Neural progenitor cell (in vitro differentiated cells): Measurements from ENCODE around the gene NMS.

ENCODE experiments used
- CTCF ChIP-seq: fragments of 200-600 bp; sonication (generic); IDR thresholded peaks from 2 replicates; pipeline ENCODE4 v1.5.1; 2017; ENCODE audit warnings: antibody characterized with exemption, mild to moderate bottlenecking
- EZH2phosphoT487 ChIP-seq: fragments of 200-600 bp; sonication (generic); IDR thresholded peaks from 2 replicates; pipeline ENCODE4 v1.6.1; 2017; ENCODE audit warnings: antibody characterized with exemption

DNA sequence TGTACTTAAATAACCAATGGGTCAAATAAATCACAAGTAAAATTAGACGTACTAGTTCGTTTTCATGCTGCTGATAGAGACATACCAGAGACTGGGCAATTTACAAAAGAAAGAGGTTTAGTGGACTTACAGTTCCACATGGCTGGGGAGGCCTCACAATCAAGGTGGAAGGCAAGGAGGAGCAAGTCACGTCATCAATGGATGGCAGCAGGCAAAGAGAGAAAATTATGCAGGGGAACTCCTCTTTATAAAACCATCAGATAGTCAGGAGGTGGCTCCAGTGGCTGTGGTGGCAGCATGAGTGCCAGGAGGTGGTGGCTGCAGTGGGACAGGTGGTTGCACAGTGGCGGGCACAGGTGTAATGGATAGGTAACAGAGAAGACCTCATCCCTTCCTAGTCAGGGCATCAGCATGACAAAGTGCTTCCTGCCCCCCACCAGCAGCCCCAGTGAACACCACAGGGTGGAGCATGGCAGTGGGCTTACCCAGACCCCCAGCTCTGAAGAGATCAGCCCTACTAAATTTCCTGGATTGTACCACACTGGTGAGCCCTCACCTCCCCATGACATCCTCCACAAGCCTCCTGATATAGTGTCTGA, 45.9 kb upstream of the NMS start:
- TF ChIP-seq CTCF (no peak), EZH2phosphoT487 (no peak)
